ENCODE results near the gene CRYBB3.
"Not testable (repeated sequence)": the region's sequence is repeated elsewhere in the genome, so short reads cannot be mapped to it uniquely, and the experiment has no call there.

CRYBB3 gene

GRCh38 chr22:25174888-25175411, 24.7 kb upstream of the CRYBB3 start:
- in situ Hi-C loops (cut with MboI; ENCODE audit: low sequenced_read_pairs), result no loop called here

- in situ Hi-C loops (cut with MboI; ENCODE audit: low sequenced_read_pairs), result no loop called here
Measured at GRCh38 chr22:25176175-25176574, 23.5 kb upstream of the CRYBB3 start.

GRCh38 chr22:25176799-25177198, 22.9 kb upstream of the CRYBB3 start:
- in situ Hi-C loops (cut with MboI; ENCODE audit: low sequenced_read_pairs), result no loop called here

- in situ Hi-C loops (cut with MboI; ENCODE audit: low sequenced_read_pairs), result no loop called here
Measured at GRCh38 chr22:25177226-25177625, 22.4 kb upstream of the CRYBB3 start.

- in situ Hi-C loops (cut with MboI; ENCODE audit: low sequenced_read_pairs), result no loop called here
Measured at GRCh38 chr22:25177895-25178294, 21.8 kb upstream of the CRYBB3 start.

GRCh38 chr22:25178348-25178747, 21.3 kb upstream of the CRYBB3 start:
- in situ Hi-C loops (cut with MboI; ENCODE audit: low sequenced_read_pairs), result not testable (repeated sequence)

- in situ Hi-C loops (cut with MboI; ENCODE audit: low sequenced_read_pairs), result not testable (repeated sequence)
Measured at GRCh38 chr22:25178869-25179631, 20.6 kb upstream of the CRYBB3 start.

GRCh38 chr22:25182131-25183110, 17.2 kb upstream of the CRYBB3 start:
- in situ Hi-C loops (cut with MboI; ENCODE audit: low sequenced_read_pairs), result no loop called here

- in situ Hi-C loops (cut with MboI; ENCODE audit: low sequenced_read_pairs), result no loop called here
Measured at GRCh38 chr22:25183949-25184619, 15.6 kb upstream of the CRYBB3 start.

GRCh38 chr22:25186140-25186539, 13.5 kb upstream of the CRYBB3 start:
- in situ Hi-C loops (cut with MboI; ENCODE audit: low sequenced_read_pairs), result no loop called here

GRCh38 chr22:25187469-25187868, 12.2 kb upstream of the CRYBB3 start:
- in situ Hi-C loops (cut with MboI; ENCODE audit: low sequenced_read_pairs), result no loop called here

GRCh38 chr22:25192406-25192805, 7.3 kb upstream of the CRYBB3 start:
- in situ Hi-C loops (cut with MboI; ENCODE audit: low sequenced_read_pairs), result no loop called here

- in situ Hi-C loops (cut with MboI; ENCODE audit: low sequenced_read_pairs), result no loop called here
Measured at GRCh38 chr22:25193130-25193529, 6.5 kb upstream of the CRYBB3 start.

GRCh38 chr22:25193548-25193947, 6.1 kb upstream of the CRYBB3 start:
- in situ Hi-C loops (cut with MboI; ENCODE audit: low sequenced_read_pairs), result no loop called here

GRCh38 chr22:25196326-25196725, 3.3 kb upstream of the CRYBB3 start:
- in situ Hi-C loops (cut with MboI; ENCODE audit: low sequenced_read_pairs), result no loop called here

- in situ Hi-C loops (cut with MboI; ENCODE audit: low sequenced_read_pairs), result no loop called here
Measured at GRCh38 chr22:25197340-25197739, 2.3 kb upstream of the CRYBB3 start.

GRCh38 chr22:25200967-25201366, 1.3 kb downstream of the CRYBB3 start:
- in situ Hi-C loops (cut with MboI; ENCODE audit: low sequenced_read_pairs), result no loop called here

- in situ Hi-C loops (cut with MboI; ENCODE audit: low sequenced_read_pairs), result no loop called here
Measured at GRCh38 chr22:25201557-25202273, 2.1 kb downstream of the CRYBB3 start.

- in situ Hi-C loops (cut with MboI; ENCODE audit: low sequenced_read_pairs), result no loop called here
Measured at GRCh38 chr22:25202290-25202921, 2.7 kb downstream of the CRYBB3 start.

GRCh38 chr22:25203082-25203481, 3.4 kb downstream of the CRYBB3 start:
- in situ Hi-C loops (cut with MboI; ENCODE audit: low sequenced_read_pairs), result no loop called here
